SU-DHL-6 (cell line): ENCODE measurements around the gene TARBP1.

Experiments
- CTCF ChIP-seq: fragments of 200-600 bp; sonication (generic); IDR thresholded peaks from one replicate; pipeline ENCODE4 v1.5.1; 2017; ENCODE audit warnings: antibody characterized with exemption, mild to moderate bottlenecking, low read length, moderate library complexity; ENCODE audit not compliant: insufficient read depth, poor library complexity, severe bottlenecking
- EZH2phosphoT487 ChIP-seq: fragments of 200-600 bp; sonication (generic), shearing (Covaris generic); conservative IDR thresholded peaks from 2 replicates; pipeline ENCODE4 v1.6.1; 2018; ENCODE audit warnings: mild to moderate bottlenecking, antibody characterized with exemption, low read length, moderate library complexity, mixed read lengths

- TF ChIP-seq CTCF (no peak), EZH2phosphoT487 (no peak)
Measured at GRCh38 chr1:234467821-234468220, 11.2 kb downstream of the TARBP1 start.
